ENCODE data around the gene FLNC. TPM values are rescaled to one million over a fixed set of nuclear protein-coding genes. Genes with fewer than 3 reads are reported as not detected.

Gene FLNC
- total and polyA plus RNA-seq, 2 of the 13 experiments (the other 11 are each of a cell fraction or from before 2014, with no cell fraction given) = 0.02 TPM; not detected in 1

DNA sequence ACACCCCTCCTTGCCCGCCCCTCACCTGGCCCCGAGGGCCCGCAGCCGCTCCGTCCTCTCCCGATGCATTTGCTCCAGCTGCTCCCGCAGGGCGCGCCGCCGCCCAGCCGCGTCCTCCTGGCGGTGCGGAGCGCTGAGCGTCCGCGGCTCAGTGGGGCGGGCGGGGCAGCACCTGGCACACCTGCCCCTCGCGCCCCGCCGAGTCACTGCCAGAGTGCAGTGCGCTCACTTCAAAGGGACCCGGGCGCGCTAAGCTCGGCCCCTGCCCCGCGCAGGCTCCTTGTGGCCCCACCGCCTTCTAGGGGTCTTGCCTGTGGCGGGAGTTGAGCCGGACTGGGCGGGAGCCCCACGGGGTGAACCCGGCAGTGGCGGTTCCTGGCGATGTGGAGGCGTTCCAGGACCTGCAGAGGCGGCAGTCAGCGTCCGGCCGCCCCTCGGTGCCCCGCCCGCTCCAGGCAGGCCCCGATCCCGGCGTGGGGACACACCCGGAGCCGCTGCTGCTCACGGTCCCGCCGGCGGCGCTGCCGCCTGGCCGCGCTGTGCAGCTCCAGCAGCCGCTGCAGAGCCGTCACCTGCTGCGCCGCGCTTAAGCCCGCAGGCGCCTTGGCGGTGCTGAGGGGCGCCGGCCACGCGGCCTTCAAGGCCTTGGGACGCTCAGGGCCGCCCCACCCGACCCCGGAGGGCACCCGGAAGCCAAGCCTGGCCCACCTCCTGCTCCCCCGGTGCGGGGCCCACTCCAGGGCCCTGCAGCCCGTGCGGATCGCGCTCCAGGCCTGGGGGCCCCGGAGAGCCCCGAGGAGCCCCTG is 39.1 kb downstream of the FLNC start (continued):
- TF ChIP-seq, protein P1, sequence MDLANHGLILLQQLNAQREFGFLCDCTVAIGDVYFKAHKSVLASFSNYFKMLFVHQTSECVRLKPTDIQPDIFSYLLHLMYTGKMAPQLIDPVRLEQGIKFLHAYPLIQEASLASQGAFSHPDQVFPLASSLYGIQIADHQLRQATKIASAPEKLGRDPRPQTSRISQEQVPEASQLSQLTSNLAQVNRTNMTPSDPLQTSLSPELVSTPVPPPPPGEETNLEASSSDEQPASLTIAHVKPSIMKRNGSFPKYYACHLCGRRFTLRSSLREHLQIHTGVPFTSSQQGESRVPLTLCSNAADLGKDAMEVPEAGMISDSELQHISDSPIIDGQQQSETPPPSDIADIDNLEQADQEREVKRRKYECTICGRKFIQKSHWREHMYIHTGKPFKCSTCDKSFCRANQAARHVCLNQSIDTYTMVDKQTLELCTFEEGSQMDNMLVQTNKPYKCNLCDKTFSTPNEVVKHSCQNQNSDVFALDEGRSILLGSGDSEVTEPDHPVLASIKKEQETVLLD (CRISPR knock-in tag; IDR thresholded peaks at IDR 0.05; ENCODE audit: low read depth) = peak; percentile 54; the same call in 1 of the 2 replicates
- TF ChIP-seq PLRG1 (conservative IDR thresholded peaks at IDR 0.05) = no peak
- no peak for TF ChIP-seq ZNF136 (CRISPR knock-in tag; IDR thresholded peaks at IDR 0.05; ENCODE audit: low read depth)
- no peak for TF ChIP-seq HOXD1 (CRISPR knock-in tag; IDR thresholded peaks at IDR 0.05)
- TF ChIP-seq, protein P2, sequence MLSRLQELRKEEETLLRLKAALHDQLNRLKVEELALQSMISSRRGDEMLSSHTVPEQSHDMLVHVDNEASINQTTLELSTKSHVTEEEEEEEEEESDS (CRISPR knock-in tag; IDR thresholded peaks at IDR 0.05; ENCODE audit: borderline replicate concordance) = no peak
- TF ChIP-seq ZNF441 (CRISPR knock-in tag; IDR thresholded peaks at IDR 0.05; ENCODE audit: borderline replicate concordance) = no peak
- no peak for TF ChIP-seq SOX13 (IDR thresholded peaks at IDR 0.05)
- TF ChIP-seq SOX13 (CRISPR knock-in tag; conservative IDR thresholded peaks at IDR 0.05 in 1 of 2, IDR thresholded peaks at IDR 0.05 in 1 of 2) = no peak
- 0 out of 2 replicates have a peak, but pooled peaks have one; percentile 26 for TF ChIP-seq ZBTB7B (CRISPR knock-in tag; IDR thresholded peaks at IDR 0.05)
- no peak for TF ChIP-seq KLF13 (CRISPR knock-in tag; IDR thresholded peaks at IDR 0.05)
- TF ChIP-seq, protein P3, sequence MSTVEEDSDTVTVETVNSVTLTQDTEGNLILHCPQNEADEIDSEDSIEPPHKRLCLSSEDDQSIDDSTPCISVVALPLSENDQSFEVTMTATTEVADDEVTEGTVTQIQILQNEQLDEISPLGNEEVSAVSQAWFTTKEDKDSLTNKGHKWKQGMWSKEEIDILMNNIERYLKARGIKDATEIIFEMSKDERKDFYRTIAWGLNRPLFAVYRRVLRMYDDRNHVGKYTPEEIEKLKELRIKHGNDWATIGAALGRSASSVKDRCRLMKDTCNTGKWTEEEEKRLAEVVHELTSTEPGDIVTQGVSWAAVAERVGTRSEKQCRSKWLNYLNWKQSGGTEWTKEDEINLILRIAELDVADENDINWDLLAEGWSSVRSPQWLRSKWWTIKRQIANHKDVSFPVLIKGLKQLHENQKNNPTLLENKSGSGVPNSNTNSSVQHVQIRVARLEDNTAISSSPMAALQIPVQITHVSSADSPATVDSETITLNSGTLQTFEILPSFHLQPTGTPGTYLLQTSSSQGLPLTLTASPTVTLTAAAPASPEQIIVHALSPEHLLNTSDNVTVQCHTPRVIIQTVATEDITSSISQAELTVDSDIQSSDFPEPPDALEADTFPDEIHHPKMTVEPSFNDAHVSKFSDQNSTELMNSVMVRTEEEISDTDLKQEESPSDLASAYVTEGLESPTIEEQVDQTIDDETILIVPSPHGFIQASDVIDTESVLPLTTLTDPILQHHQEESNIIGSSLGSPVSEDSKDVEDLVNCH (CRISPR knock-in tag; IDR thresholded peaks at IDR 0.05) = no peak
- TF ChIP-seq EHMT2 (IDR thresholded peaks at IDR 0.05; ENCODE audit: borderline replicate concordance, low read depth, low read length) = no peak
- no peak for TF ChIP-seq NFKBIZ (CRISPR knock-in tag; IDR thresholded peaks at IDR 0.05)
- TF ChIP-seq, protein P4, sequence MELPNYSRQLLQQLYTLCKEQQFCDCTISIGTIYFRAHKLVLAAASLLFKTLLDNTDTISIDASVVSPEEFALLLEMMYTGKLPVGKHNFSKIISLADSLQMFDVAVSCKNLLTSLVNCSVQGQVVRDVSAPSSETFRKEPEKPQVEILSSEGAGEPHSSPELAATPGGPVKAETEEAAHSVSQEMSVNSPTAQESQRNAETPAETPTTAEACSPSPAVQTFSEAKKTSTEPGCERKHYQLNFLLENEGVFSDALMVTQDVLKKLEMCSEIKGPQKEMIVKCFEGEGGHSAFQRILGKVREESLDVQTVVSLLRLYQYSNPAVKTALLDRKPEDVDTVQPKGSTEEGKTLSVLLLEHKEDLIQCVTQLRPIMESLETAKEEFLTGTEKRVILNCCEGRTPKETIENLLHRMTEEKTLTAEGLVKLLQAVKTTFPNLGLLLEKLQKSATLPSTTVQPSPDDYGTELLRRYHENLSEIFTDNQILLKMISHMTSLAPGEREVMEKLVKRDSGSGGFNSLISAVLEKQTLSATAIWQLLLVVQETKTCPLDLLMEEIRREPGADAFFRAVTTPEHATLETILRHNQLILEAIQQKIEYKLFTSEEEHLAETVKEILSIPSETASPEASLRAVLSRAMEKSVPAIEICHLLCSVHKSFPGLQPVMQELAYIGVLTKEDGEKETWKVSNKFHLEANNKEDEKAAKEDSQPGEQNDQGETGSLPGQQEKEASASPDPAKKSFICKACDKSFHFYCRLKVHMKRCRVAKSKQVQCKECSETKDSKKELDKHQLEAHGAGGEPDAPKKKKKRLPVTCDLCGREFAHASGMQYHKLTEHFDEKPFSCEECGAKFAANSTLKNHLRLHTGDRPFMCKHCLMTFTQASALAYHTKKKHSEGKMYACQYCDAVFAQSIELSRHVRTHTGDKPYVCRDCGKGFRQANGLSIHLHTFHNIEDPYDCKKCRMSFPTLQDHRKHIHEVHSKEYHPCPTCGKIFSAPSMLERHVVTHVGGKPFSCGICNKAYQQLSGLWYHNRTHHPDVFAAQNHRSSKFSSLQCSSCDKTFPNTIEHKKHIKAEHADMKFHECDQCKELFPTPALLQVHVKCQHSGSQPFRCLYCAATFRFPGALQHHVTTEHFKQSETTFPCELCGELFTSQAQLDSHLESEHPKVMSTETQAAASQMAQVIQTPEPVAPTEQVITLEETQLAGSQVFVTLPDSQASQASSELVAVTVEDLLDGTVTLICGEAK (IDR thresholded peaks at IDR 0.05) = no peak
- TF ChIP-seq, protein P4 (CRISPR knock-in tag; IDR thresholded peaks at IDR 0.05) = no peak
